GM12891 (cell line): ENCODE data around the gene FLNA.

Experiments
- PAX5 ChIP-seq: IDR thresholded peaks from 2 replicates; pipeline ENCODE4 v1.6.1; 2011; ENCODE audit warnings: low read length, moderate library complexity, mild to moderate bottlenecking; ENCODE audit not compliant: insufficient read depth, severe bottlenecking
- POLR2A ChIP-seq: IDR thresholded peaks from 2 replicates; pipeline ENCODE4 v1.6.1; 2011; ENCODE audit warnings: low read depth, low read length, control low read depth
- POLR2AphosphoS5 ChIP-seq: IDR thresholded peaks from 2 replicates; pipeline ENCODE4 v1.6.1; 2011; ENCODE audit warnings: low read depth, low read length, control low read depth
- POU2F2 ChIP-seq: IDR thresholded peaks from 2 replicates; pipeline ENCODE4 v1.6.1; 2011; ENCODE audit warnings: low read depth, mild to moderate bottlenecking, control low read depth, low read length, moderate library complexity
- SPI1 ChIP-seq: IDR thresholded peaks from 2 replicates; pipeline ENCODE4 v1.6.1; 2011; ENCODE audit warnings: low read depth, low read length, control low read depth
- TAF1 ChIP-seq: IDR thresholded peaks from 2 replicates; pipeline ENCODE4 v1.6.1; 2011; ENCODE audit warnings: low read depth, low read length, control low read depth

DNA sequence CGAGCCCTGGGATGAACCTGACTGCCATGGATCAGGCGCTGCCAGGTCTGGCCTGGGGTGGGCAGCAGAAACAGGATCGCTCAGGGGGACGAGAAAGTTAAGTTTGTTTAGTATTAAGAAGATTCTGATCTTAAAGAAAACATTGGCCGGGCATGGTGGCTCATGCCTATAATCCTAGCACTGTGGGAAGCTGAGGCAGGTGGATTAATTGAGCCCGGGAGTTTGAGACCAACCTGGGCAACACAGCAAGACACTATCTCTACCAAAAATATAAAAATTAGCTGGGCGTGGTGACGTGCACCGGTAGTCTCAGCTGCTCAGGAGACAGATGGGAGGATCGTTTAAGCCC, 696 bp upstream of the FLNA start:
- no peak for TF ChIP-seq POLR2A
- TF ChIP-seq POLR2AphosphoS5, result no peak
- no peak for TF ChIP-seq TAF1
- TF ChIP-seq SPI1, result no peak
- no peak for TF ChIP-seq POU2F2
- TF ChIP-seq PAX5, result no peak
